H9 (cell line): ENCODE data around the gene EIF3B. TPM values are rescaled to one million over a fixed set of nuclear protein-coding genes. Genes with fewer than 3 reads are reported as not detected.

Experiments used
- DNase-seq: peaks from one replicate; pipeline ENCODE4 v3.0.0-alpha.2; 2017
- H2AFZ ChIP-seq: one replicate; pipeline ENCODE4 v1.6.1; 2013; ENCODE audit warnings: mild to moderate bottlenecking, low read length, control low read depth, moderate library complexity
- H2AK5ac ChIP-seq: 2 replicates; pipeline ENCODE4 v1.6.1; 2013; ENCODE audit warnings: low read length, control low read depth, mixed read lengths; ENCODE audit not compliant: insufficient read length
- H2BK120ac ChIP-seq: one replicate; pipeline ENCODE4 v1.6.1; 2013; ENCODE audit warnings: low read depth, mild to moderate bottlenecking, low read length, control low read depth, inconsistent platforms; ENCODE audit not compliant: poor library complexity, severe bottlenecking
- H2BK12ac ChIP-seq: 2 replicates; pipeline ENCODE4 v1.6.1; 2013; ENCODE audit warnings: low read length, control low read depth, mixed read lengths, low read depth; ENCODE audit not compliant: insufficient read length
- H2BK15ac ChIP-seq: 2 replicates; pipeline ENCODE4 v1.6.1; 2013; ENCODE audit warnings: low read depth, low read length, control low read depth
- H2BK20ac ChIP-seq: one replicate; pipeline ENCODE4 v1.6.1; 2013; ENCODE audit warnings: low read depth, mild to moderate bottlenecking, low read length, control low read depth, inconsistent platforms; ENCODE audit not compliant: poor library complexity, severe bottlenecking
- H2BK5ac ChIP-seq: 2 replicates; pipeline ENCODE4 v1.6.1; 2013; ENCODE audit warnings: low read length, control low read depth, mixed read lengths; ENCODE audit not compliant: insufficient read length
- H3K14ac ChIP-seq: 2 replicates; pipeline ENCODE4 v1.6.1; 2013; ENCODE audit warnings: low read length, control low read depth; ENCODE audit not compliant: insufficient read depth
- H3K18ac ChIP-seq: 2 replicates; pipeline ENCODE4 v1.6.1; 2013; ENCODE audit warnings: low read depth, mild to moderate bottlenecking, mixed read lengths, low read length, control low read depth; ENCODE audit not compliant: insufficient read length
- H3K23ac ChIP-seq: 2 replicates; pipeline ENCODE4 v1.6.1; 2013; ENCODE audit warnings: low read length, control low read depth, mixed read lengths, low read depth; ENCODE audit not compliant: insufficient read length
- H3K23me2 ChIP-seq: 2 replicates; pipeline ENCODE4 v1.6.1; 2013; ENCODE audit warnings: low read depth, mild to moderate bottlenecking, mixed read lengths, low read length, control low read depth; ENCODE audit not compliant: insufficient read length, poor library complexity, severe bottlenecking
- H3K27ac ChIP-seq: 2 replicates; pipeline ENCODE4 v1.5.1; 2013; ENCODE audit warnings: low read length, control low read depth, mixed read lengths, low read depth; ENCODE audit not compliant: insufficient read length
- H3K27me3 ChIP-seq: 2 replicates; pipeline ENCODE4 v1.6.1; 2013; ENCODE audit warnings: low read length, control low read depth, inconsistent platforms; ENCODE audit not compliant: insufficient read depth
- H3K4ac ChIP-seq: 2 replicates; pipeline ENCODE4 v1.6.1; 2013; ENCODE audit warnings: low read depth, mild to moderate bottlenecking, control low read depth, inconsistent platforms, low read length, moderate library complexity
- H3K4me1 ChIP-seq: 2 replicates; pipeline ENCODE4 v1.6.1; 2013; ENCODE audit warnings: low read length, control low read depth, inconsistent platforms; ENCODE audit not compliant: insufficient read depth
- H3K4me2 ChIP-seq: 2 replicates; pipeline ENCODE4 v1.6.1; 2013; ENCODE audit warnings: low read length, control low read depth, mixed read lengths; ENCODE audit not compliant: insufficient read length, insufficient read depth
- H3K56ac ChIP-seq: 2 replicates; pipeline ENCODE4 v1.6.1; 2013; ENCODE audit warnings: low read depth, mild to moderate bottlenecking, mixed read lengths, low read length, control low read depth; ENCODE audit not compliant: insufficient read length
- H3K79me1 ChIP-seq: 2 replicates; pipeline ENCODE4 v1.6.1; 2013; ENCODE audit warnings: low read depth, mild to moderate bottlenecking, moderate library complexity, low read length, control low read depth, inconsistent platforms; ENCODE audit not compliant: insufficient read depth, poor library complexity, severe bottlenecking
- H3K79me2 ChIP-seq: 2 replicates; pipeline ENCODE4 v1.6.1; 2013; ENCODE audit warnings: low read length, control low read depth, inconsistent platforms; ENCODE audit not compliant: insufficient read depth
- H3K9ac ChIP-seq: 2 replicates; pipeline ENCODE4 v1.6.1; 2013; ENCODE audit warnings: low read length, control low read depth, mixed read lengths; ENCODE audit not compliant: insufficient read length; ENCODE audit errors: extremely low read depth
- H3K9me3 ChIP-seq: one replicate; pipeline ENCODE4 v1.6.1; 2013; ENCODE audit warnings: low read depth, low read length, inconsistent platforms; ENCODE audit not compliant: control insufficient read depth
- H3T11ph ChIP-seq: one replicate; pipeline ENCODE4 v1.6.1; 2013; ENCODE audit warnings: mild to moderate bottlenecking, low read length, control low read depth, inconsistent platforms
- H4K20me1 ChIP-seq: one replicate; pipeline ENCODE4 v1.6.1; 2013; ENCODE audit not compliant: control insufficient read depth, insufficient read length, insufficient read depth
- H4K5ac ChIP-seq: 2 replicates; pipeline ENCODE4 v1.6.1; 2013; ENCODE audit warnings: low read depth, mild to moderate bottlenecking, mixed read lengths, low read length, control low read depth; ENCODE audit not compliant: insufficient read length
- H4K8ac ChIP-seq: replicated peaks from 2 replicates; pipeline ENCODE4 v1.6.1; 2013; ENCODE audit warnings: low read length, control low read depth, mixed read lengths, low read depth; ENCODE audit not compliant: insufficient read length
- H4K91ac ChIP-seq: 2 replicates; pipeline ENCODE4 v1.6.1; 2013; ENCODE audit warnings: low read depth, mild to moderate bottlenecking, moderate library complexity, mixed read lengths, low read length, control low read depth; ENCODE audit not compliant: insufficient read length
- H3K27ac Mint-ChIP-seq, 3 experiments: 2 replicates in 2 of 3; 3 replicates in 1 of 3; pipeline ENCODE4 v1.8.0; 2020 to 2021; ENCODE audit warnings: mixed read lengths in 3 of 3, mild to moderate bottlenecking in 1 of 3, moderate library complexity in 1 of 3
- H3K27me3 Mint-ChIP-seq: 2 replicates; pipeline ENCODE4 v1.8.0; 2021; ENCODE audit warnings: low read depth, mild to moderate bottlenecking, moderate library complexity, mixed read lengths
- H3K36me3 Mint-ChIP-seq, 3 experiments: 2 replicates in 2 of 3; 3 replicates in 1 of 3; pipeline ENCODE4 v1.8.0; 2020 to 2021; ENCODE audit warnings: low read depth in 3 of 3, mixed read lengths in 3 of 3; ENCODE audit not compliant: insufficient read depth in 1 of 3
- H3K4me1 Mint-ChIP-seq, 2 experiments: 2 replicates each; pipeline ENCODE4 v1.8.0; 2020; ENCODE audit warnings: mixed read lengths in 2 of 2
- H3K4me3 Mint-ChIP-seq, 2 experiments: 2 replicates in 1 of 2; 3 replicates in 1 of 2; pipeline ENCODE4 v1.8.0; 2020 to 2021; ENCODE audit warnings: mild to moderate bottlenecking in 2 of 2, mixed read lengths in 2 of 2, moderate library complexity in 1 of 2
- H3K9me3 Mint-ChIP-seq, 2 experiments: 2 replicates in 1 of 2; 3 replicates in 1 of 2; pipeline ENCODE4 v1.8.0; 2020; ENCODE audit warnings: mild to moderate bottlenecking in 2 of 2, mixed read lengths in 2 of 2, moderate library complexity in 1 of 2
- CTCF ChIP-seq: fragments of 200-600 bp; sonication (generic); conservative IDR thresholded peaks from 3 replicates; pipeline ENCODE4 v1.8.0; 2021; ENCODE audit warnings: antibody characterized with exemption, mild to moderate bottlenecking
- WGBS: extraction: QIAGEN DNeasy Blood & Tissue Kit; methylation state at CpG from one replicate; pipeline ENCODE4 v1.1.7; 2013; ENCODE audit warnings: missing lambda C conversion rate, low lambda C conversion rate, mixed read lengths; ENCODE audit not compliant: insufficient read length; ENCODE audit errors: extremely low coverage; 5-methylcytosine and 5-hydroxymethylcytosine counted together
- total RNA-seq: library from RNA; stranded (reverse); gene quantifications from 2 replicates; pipeline ENCODE4 v1.2.1, GENCODE V29; 2021

EIF3B gene
- total RNA-seq, 1 experiment from 2014 or later: 337 TPM

GRCh38 chr7:2403718-2404648 is 49.4 kb downstream of the EIF3B start:
- H3K27ac Mint-ChIP-seq: no peak overlapping the region
- DNase-seq: no peak
- Histone ChIP-seq H3K9ac (no peak overlapping the region), H3T11ph (no peak overlapping the region), H2BK15ac (no peak overlapping the region; the same call in 1 of the 2 replicates), H3K4ac (no peak overlapping the region), H4K8ac (no peak overlapping the region), H3K9me3 (no peaks in the 10 kb centered on the region), H2BK20ac (no peak overlapping the region), H2AFZ (no peak overlapping the region), H4K5ac (no peak overlapping the region), H3K14ac (no peak overlapping the region), H4K20me1 (no peaks in the 10 kb centered on the region), H2BK5ac (no peak overlapping the region), H3K79me2 (peaks cover 2% of the 10 kb centered on the region; the same call in 1 of the 2 replicates), H3K23me2 (peaks cover 11% of the 10 kb centered on the region), H3K18ac (no peak overlapping the region), H2BK120ac (no peak overlapping the region), H2BK12ac (no peak overlapping the region), H3K4me1 (no peaks in the 10 kb centered on the region), H3K56ac (no peak overlapping the region), H3K27me3 (no peaks in the 10 kb centered on the region), H2AK5ac (no peak overlapping the region), H3K79me1 (peaks cover 3% of the 10 kb centered on the region), H4K91ac (no peak overlapping the region), H3K23ac (no peak overlapping the region), H3K27ac (no peak overlapping the region), H3K4me2 (peak overlapping the region; percentile 75)
- H3K4me1 Mint-ChIP-seq: peaks cover 36 to 40% of the 10 kb centered on the region in 2 experiments
- no peaks in the 10 kb centered on the region; a peak in 3 of 7 replicates for H3K36me3 Mint-ChIP-seq
- no CpG with 5 or more reads among the region's 71 CpGs for WGBS
- peak overlapping the region; percentile 74 to 83 for H3K4me3 Mint-ChIP-seq
- peaks cover 1% of the 10 kb centered on the region; the same call in 1 of the 2 replicates for H3K27me3 Mint-ChIP-seq
- H3K9me3 Mint-ChIP-seq: no peaks in the 10 kb centered on the region; a peak in 1 of 5 replicates
- peak; percentile 46 for TF ChIP-seq CTCF
